ENCODE results near the gene NIPSNAP2. TPM values are rescaled to one million over a fixed set of nuclear protein-coding genes. Genes with fewer than 3 reads are reported as not detected.
"Not testable (repeated sequence)": the region's sequence is repeated elsewhere in the genome, so short reads cannot be mapped to it uniquely, and the experiment has no call there.

The NIPSNAP2 gene
- total RNA-seq, 2 experiments from 2014 or later = 57.3 to 57.6 TPM

- H3K4me1 Mint-ChIP-seq (ENCODE audit: low read depth); H3K4me3 Mint-ChIP-seq; H3K27me3 Mint-ChIP-seq (ENCODE audit: low read depth); H3K27ac Mint-ChIP-seq; DNase-seq; H3K9me3 Mint-ChIP-seq; intact Hi-C loops (cut with micrococcal nuclease): not testable (repeated sequence)
- CTCF ChIA-PET = interaction anchor here (0.9 kb wide), 1 partner anchor 38 kb away, joined by 3 read pairs; no protein-coding TSS in a partner anchor
- peaks cover 26% of the 10 kb centered on the region for H3K36me3 Mint-ChIP-seq (ENCODE audit: low read depth)
These were observed 67.2 kb downstream of the NIPSNAP2 start for GRCh38 chr7:56031556-56031955.

- H3K27me3 Mint-ChIP-seq (ENCODE audit: low read depth); intact Hi-C loops (cut with micrococcal nuclease); H3K27ac Mint-ChIP-seq; H3K4me3 Mint-ChIP-seq; H3K4me1 Mint-ChIP-seq (ENCODE audit: low read depth); H3K9me3 Mint-ChIP-seq; DNase-seq: not testable (repeated sequence)
- CTCF ChIA-PET = interaction anchor here (2.1 kb wide), 1 partner anchor 42 kb away, joined by 5 read pairs; no protein-coding TSS in a partner anchor
- H3K36me3 Mint-ChIP-seq (ENCODE audit: low read depth) = peaks cover 23% of the 10 kb centered on the region
These were observed 68.2 kb downstream of the NIPSNAP2 start for GRCh38 chr7:56032578-56032977.

GRCh38 chr7:56033671-56034432 lies 69.5 kb downstream of the NIPSNAP2 start:
- H3K36me3 Mint-ChIP-seq (ENCODE audit: low read depth) = peaks cover 21% of the 10 kb centered on the region
- intact Hi-C loops (cut with micrococcal nuclease) = loop anchor here (1.0 kb wide), 1 partner anchor 17 kb away; the partner anchor contains the start of genes CCT6A and PSPH
- peaks cover 7% of the 10 kb centered on the region for H3K4me1 Mint-ChIP-seq (ENCODE audit: low read depth)
- H3K27ac Mint-ChIP-seq = peak overlapping the region; percentile 48
- peak overlapping the region; percentile 82 for H3K4me3 Mint-ChIP-seq
- no peaks in the 10 kb centered on the region for H3K9me3 Mint-ChIP-seq
- H3K27me3 Mint-ChIP-seq (ENCODE audit: low read depth) = no peaks in the 10 kb centered on the region
- CTCF ChIA-PET = interaction anchor here (0.9 to 2.1 kb wide), 3 partner anchors 17 to 70 kb away, joined by 3 to 5 read pairs (median 5); partner anchors contain the start of genes CCT6A and PSPH
- DNase-seq = peak; percentile 54

- H3K4me1 Mint-ChIP-seq (ENCODE audit: low read depth) = no peaks in the 10 kb centered on the region
- DNase-seq = no peak
- no peaks in the 10 kb centered on the region for H3K9me3 Mint-ChIP-seq
- CTCF ChIA-PET = interaction anchor here (0.6 to 0.7 kb wide), 2 partner anchors 20 to 25 kb away, joined by 3 read pairs; no protein-coding TSS in a partner anchor
- H3K4me3 Mint-ChIP-seq = no peak overlapping the region
- peaks cover 13% of the 10 kb centered on the region for H3K36me3 Mint-ChIP-seq (ENCODE audit: low read depth)
- H3K27ac Mint-ChIP-seq = no peak overlapping the region
- H3K27me3 Mint-ChIP-seq (ENCODE audit: low read depth) = no peaks in the 10 kb centered on the region
- intact Hi-C loops (cut with micrococcal nuclease) = no loop called here
These were observed 76.3 kb downstream of the NIPSNAP2 start for GRCh38 chr7:56040730-56041129.

GRCh38 chr7:56045758-56046157 lies 81.4 kb downstream of the NIPSNAP2 start:
- H3K9me3 Mint-ChIP-seq; DNase-seq; intact Hi-C loops (cut with micrococcal nuclease); H3K27ac Mint-ChIP-seq; H3K4me3 Mint-ChIP-seq; CTCF ChIA-PET; H3K27me3 Mint-ChIP-seq (ENCODE audit: low read depth): not testable (repeated sequence)
- peaks cover 13% of the 10 kb centered on the region for H3K36me3 Mint-ChIP-seq (ENCODE audit: low read depth)
- peaks cover 16% of the 10 kb centered on the region for H3K4me1 Mint-ChIP-seq (ENCODE audit: low read depth)

GRCh38 chr7:56046721-56047445 lies 82.5 kb downstream of the NIPSNAP2 start:
- Mint-ChIP-seq H3K36me3 (ENCODE audit: low read depth) (peaks cover 17% of the 10 kb centered on the region), H3K4me1 (ENCODE audit: low read depth) (peaks cover 16% of the 10 kb centered on the region), H3K27ac (no peak overlapping the region), H3K4me3 (no peak overlapping the region), H3K27me3 (ENCODE audit: low read depth) (no peaks in the 10 kb centered on the region), H3K9me3 (no peaks in the 10 kb centered on the region)
- intact Hi-C loops (cut with micrococcal nuclease) = no loop called here
- no peak for DNase-seq
- CTCF ChIA-PET = interaction anchor here (0.6 kb wide), 1 partner anchor 767 kb away, joined by 7 read pairs; no protein-coding TSS in a partner anchor

DNA sequence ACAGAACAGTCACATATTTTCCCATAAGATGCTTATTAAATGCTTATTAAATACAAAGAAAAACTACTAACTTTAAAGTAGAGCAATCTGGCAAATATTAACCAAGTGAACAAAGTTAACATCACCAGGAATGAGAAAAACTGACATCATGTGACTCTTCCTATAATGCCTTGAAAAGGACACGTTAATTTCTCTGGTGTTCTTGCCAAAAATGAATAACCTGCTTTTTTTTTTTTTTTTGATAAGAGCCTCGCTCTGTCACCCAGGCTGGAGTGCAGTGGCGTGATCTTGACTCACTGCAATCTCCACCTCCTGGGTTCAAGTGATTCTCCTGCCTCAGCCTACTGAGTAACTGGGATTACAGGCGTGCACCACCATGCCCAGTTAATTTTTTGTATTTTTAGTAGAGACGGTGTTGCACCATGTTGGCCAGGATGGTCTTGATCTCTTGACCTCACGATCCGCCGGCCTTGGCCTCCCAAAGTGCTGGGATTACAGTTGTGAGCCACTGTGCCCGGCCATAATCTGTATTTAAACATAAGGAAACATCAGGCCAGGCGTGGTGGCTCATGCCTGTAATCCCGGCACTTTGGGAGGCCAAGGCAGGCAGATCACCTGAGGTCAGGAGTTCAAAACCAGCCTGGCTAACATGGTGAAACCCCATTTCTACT lies 83.2 kb downstream of the NIPSNAP2 start:
- intact Hi-C loops (cut with micrococcal nuclease); H3K9me3 Mint-ChIP-seq; DNase-seq; H3K27me3 Mint-ChIP-seq (ENCODE audit: low read depth); H3K27ac Mint-ChIP-seq; H3K4me3 Mint-ChIP-seq: not testable (repeated sequence)
- Mint-ChIP-seq H3K4me1 (ENCODE audit: low read depth) (peaks cover 18% of the 10 kb centered on the region), H3K36me3 (ENCODE audit: low read depth) (peaks cover 16% of the 10 kb centered on the region)
- CTCF ChIA-PET = interaction anchor here (0.6 kb wide), 1 partner anchor 768 kb away, joined by 7 read pairs; no protein-coding TSS in a partner anchor

DNA sequence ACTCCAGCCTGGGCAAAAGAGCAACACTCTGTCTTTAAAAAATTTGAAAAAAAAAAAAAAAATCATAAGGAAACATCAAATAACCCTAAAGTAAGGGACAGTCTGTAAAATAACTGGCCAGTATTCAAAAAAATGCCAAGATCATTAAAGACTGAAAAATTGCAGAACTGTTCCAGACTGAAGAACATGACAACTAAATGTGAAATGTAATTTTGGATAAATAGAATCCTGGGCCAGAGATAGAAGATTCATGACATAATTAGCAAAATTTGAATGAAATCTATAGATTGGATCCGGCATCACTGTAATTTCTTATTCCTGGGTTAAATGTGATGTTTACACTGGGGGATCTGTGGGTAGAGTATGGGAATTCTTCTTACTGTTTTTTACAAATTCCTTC lies 83.9 kb downstream of the NIPSNAP2 start:
- peaks cover 24% of the 10 kb centered on the region for H3K4me1 Mint-ChIP-seq (ENCODE audit: low read depth)
- H3K27ac Mint-ChIP-seq = no peak overlapping the region
- H3K9me3 Mint-ChIP-seq = no peaks in the 10 kb centered on the region
- CTCF ChIA-PET = no interaction called here
- H3K4me3 Mint-ChIP-seq = no peak overlapping the region
- intact Hi-C loops (cut with micrococcal nuclease) = no loop called here
- no peaks in the 10 kb centered on the region for H3K27me3 Mint-ChIP-seq (ENCODE audit: low read depth)
- peaks cover 17% of the 10 kb centered on the region for H3K36me3 Mint-ChIP-seq (ENCODE audit: low read depth)
- no peak for DNase-seq

GRCh38 chr7:56048763-56049162 lies 84.4 kb downstream of the NIPSNAP2 start:
- H3K27ac Mint-ChIP-seq; H3K27me3 Mint-ChIP-seq (ENCODE audit: low read depth); DNase-seq; H3K9me3 Mint-ChIP-seq; H3K4me3 Mint-ChIP-seq; intact Hi-C loops (cut with micrococcal nuclease): not testable (repeated sequence)
- CTCF ChIA-PET = interaction anchor here (0.5 to 3.0 kb wide), 2 partner anchors 16 to 25 kb away, joined by 3 to 15 read pairs; no protein-coding TSS in a partner anchor
- Mint-ChIP-seq H3K36me3 (ENCODE audit: low read depth) (peaks cover 21% of the 10 kb centered on the region), H3K4me1 (ENCODE audit: low read depth) (peaks cover 29% of the 10 kb centered on the region)

Other genes starting within 250 kb of the NIPSNAP2 start
- gene SEPTIN14, start 101.8 kb upstream of the NIPSNAP2 start, total RNA-seq = not detected
- gene ZNF713, start 77.1 kb upstream of the NIPSNAP2 start, total RNA-seq = 1 to 10 TPM; 1.5 to 2.6 TPM
- 10 to 100 TPM; 17.3 to 18.7 TPM for gene MRPS17, start 12.7 kb upstream of the NIPSNAP2 start, total RNA-seq
- gene PSPH, start 86.9 kb downstream of the NIPSNAP2 start, total RNA-seq = 10 to 100 TPM; 15.7 to 18.6 TPM
- 100 to 1,000 TPM; 225 to 231 TPM for gene CCT6A, start 87.2 kb downstream of the NIPSNAP2 start, total RNA-seq
- 100 to 1,000 TPM; 143 to 159 TPM for gene SUMF2, start 99.7 kb downstream of the NIPSNAP2 start, total RNA-seq
- gene PHKG1, start 128.4 kb downstream of the NIPSNAP2 start, total RNA-seq = 1 to 10 TPM; 3.6 to 3.8 TPM
- 100 to 1,000 TPM; 793 TPM for gene CHCHD2, start 141.9 kb downstream of the NIPSNAP2 start, total RNA-seq
- not detected for gene NUPR2, start 151.8 kb downstream of the NIPSNAP2 start, total RNA-seq